HG02678 (cell line): ENCODE data around the gene CD82.
A peak's percentile ranks its signal among the peaks of the same experiment; 100 is the strongest.
"Not testable (repeated sequence)": the region's sequence is repeated elsewhere in the genome, so short reads cannot be mapped to it uniquely, and the experiment has no call there.

Experiments
- ATAC-seq: cut with Tn5 transposase; IDR thresholded peaks from one replicate; pipeline ENCODE4 v1.9.1; 2021; ENCODE audit warnings: mild to moderate bottlenecking, moderate library complexity; ENCODE audit not compliant: unreplicated experiment

The CD82 gene

GRCh38 chr11:44628730-44629700 lies 63.6 kb downstream of the CD82 start:
- no peak for ATAC-seq

- ATAC-seq: no peak
These were observed 64.4 kb downstream of the CD82 start for GRCh38 chr11:44629732-44630345.

- ATAC-seq: no peak
These were observed 65.2 kb downstream of the CD82 start for GRCh38 chr11:44630511-44631210.

- no peak for ATAC-seq
These were observed 66.4 kb downstream of the CD82 start for GRCh38 chr11:44631831-44632230.

GRCh38 chr11:44632466-44633123 lies 67.1 kb downstream of the CD82 start:
- peak; percentile 45 for ATAC-seq

- ATAC-seq: no peak
These were observed 68.2 kb downstream of the CD82 start for GRCh38 chr11:44633641-44634040.

GRCh38 chr11:44634401-44635281 lies 69.2 kb downstream of the CD82 start:
- no peak for ATAC-seq

GRCh38 chr11:44637487-44637886 lies 72.0 kb downstream of the CD82 start:
- ATAC-seq: no peak

GRCh38 chr11:44638032-44638431 lies 72.6 kb downstream of the CD82 start:
- ATAC-seq: no peak

GRCh38 chr11:44643217-44643616 lies 77.8 kb downstream of the CD82 start:
- ATAC-seq: no peak

GRCh38 chr11:44645827-44646226 lies 80.4 kb downstream of the CD82 start:
- no peak for ATAC-seq

GRCh38 chr11:44647255-44647955 lies 81.9 kb downstream of the CD82 start:
- not testable (repeated sequence) for ATAC-seq

GRCh38 chr11:44648109-44648508 lies 82.6 kb downstream of the CD82 start:
- ATAC-seq: no peak

- no peak for ATAC-seq
These were observed 86.2 kb downstream of the CD82 start for GRCh38 chr11:44651535-44652155.

- ATAC-seq: no peak
These were observed 87.6 kb downstream of the CD82 start for GRCh38 chr11:44652901-44653644.

- no peak for ATAC-seq
These were observed 88.6 kb downstream of the CD82 start for GRCh38 chr11:44654057-44654456.

- no peak for ATAC-seq
These were observed 89.1 kb downstream of the CD82 start for GRCh38 chr11:44654596-44654995.

GRCh38 chr11:44657836-44658505 lies 92.5 kb downstream of the CD82 start:
- no peak for ATAC-seq
